ENCODE results near the gene AP2A2.

Gene AP2A2

GRCh38 chr11:1042626-1043562, 117.2 kb downstream of the AP2A2 start:
- no peak for DNase-seq (ENCODE audit: low read depth)

- no peak for DNase-seq (ENCODE audit: low read depth)
Observed at GRCh38 chr11:1043563-1044096, 118.0 kb downstream of the AP2A2 start.

- DNase-seq (ENCODE audit: low read depth) = no peak
Observed at GRCh38 chr11:1044160-1044559, 118.5 kb downstream of the AP2A2 start.

- DNase-seq (ENCODE audit: low read depth) = no peak
Observed at GRCh38 chr11:1047595-1048156, 122.0 kb downstream of the AP2A2 start.

- DNase-seq (ENCODE audit: low read depth) = no peak
Observed at GRCh38 chr11:1048375-1049070, 122.9 kb downstream of the AP2A2 start.

GRCh38 chr11:1049071-1049405, 123.4 kb downstream of the AP2A2 start:
- no peak for DNase-seq (ENCODE audit: low read depth)

GRCh38 chr11:1049431-1049891, 123.8 kb downstream of the AP2A2 start:
- no peak for DNase-seq (ENCODE audit: low read depth)

- DNase-seq (ENCODE audit: low read depth) = no peak
Observed at GRCh38 chr11:1049911-1050580, 124.4 kb downstream of the AP2A2 start.

GRCh38 chr11:1050581-1051355, 125.1 kb downstream of the AP2A2 start:
- no peak for DNase-seq (ENCODE audit: low read depth)

GRCh38 chr11:1051356-1052132, 125.9 kb downstream of the AP2A2 start:
- no peak for DNase-seq (ENCODE audit: low read depth)

GRCh38 chr11:1052133-1053011, 126.7 kb downstream of the AP2A2 start:
- DNase-seq (ENCODE audit: low read depth) = no peak

- DNase-seq (ENCODE audit: low read depth) = no peak
Observed at GRCh38 chr11:1053121-1053901, 127.6 kb downstream of the AP2A2 start.

- no peak for DNase-seq (ENCODE audit: low read depth)
Observed at GRCh38 chr11:1054143-1055108, 128.8 kb downstream of the AP2A2 start.

- no peak for DNase-seq (ENCODE audit: low read depth)
Observed at GRCh38 chr11:1055109-1055703, 129.5 kb downstream of the AP2A2 start.

- DNase-seq (ENCODE audit: low read depth) = no peak
Observed at GRCh38 chr11:1055990-1056771, 130.5 kb downstream of the AP2A2 start.

GRCh38 chr11:1057806-1058205, 132.1 kb downstream of the AP2A2 start:
- no peak for DNase-seq (ENCODE audit: low read depth)

Measured in CMK (cell line).